Cerebellar nuclear complex (tissue), 1 donor: ENCODE results near the gene MRPL38.
A peak's percentile ranks its signal among the peaks of the same experiment; 100 is the strongest.
"Not testable (repeated sequence)": the region's sequence is repeated elsewhere in the genome, so short reads cannot be mapped to it uniquely, and the experiment has no call there.

Source experiments
- DNase-seq, 2 experiments: peaks; one replicate each; lab custom pipeline; 2025; lab: John Stamatoyannopoulos, UW

The MRPL38 gene

GRCh38 chr17:75896415-75897159, 8.1 kb downstream of the MRPL38 start, which contains the start of gene TRIM65:
TSS of gene TRIM65 (minus strand) at chr17:75896951. CDS start at chr17:75896937, 14 bp downstream.
- peak in 1 of 2 experiments; percentile 19 for DNase-seq

- no peak for DNase-seq
Measured at GRCh38 chr17:75895370-75896155, 9.1 kb downstream of the MRPL38 start.

- DNase-seq = no peak
Measured at GRCh38 chr17:75894049-75894733, 10.5 kb downstream of the MRPL38 start.

GRCh38 chr17:75893305-75894048, 11.2 kb downstream of the MRPL38 start:
- no peak for DNase-seq

- DNase-seq = no peak
Measured at GRCh38 chr17:75892556-75893224, 12.0 kb downstream of the MRPL38 start.

- no peak for DNase-seq
Measured at GRCh38 chr17:75891605-75892555, 12.8 kb downstream of the MRPL38 start.

- no peak for DNase-seq
Measured at GRCh38 chr17:75891022-75891604, 13.6 kb downstream of the MRPL38 start.

- DNase-seq = no peak
Measured at GRCh38 chr17:75889454-75889853, 15.2 kb downstream of the MRPL38 start.

GRCh38 chr17:75888484-75888883, 16.2 kb downstream of the MRPL38 start:
- DNase-seq = no peak

GRCh38 chr17:75885860-75886259, 18.8 kb downstream of the MRPL38 start:
- not testable (repeated sequence) for DNase-seq

- DNase-seq = no peak
Measured at GRCh38 chr17:75885431-75885830, 19.3 kb downstream of the MRPL38 start.

- DNase-seq = no peak
Measured at GRCh38 chr17:75881678-75882454, 22.8 kb downstream of the MRPL38 start.

GRCh38 chr17:75880266-75880665, 24.4 kb downstream of the MRPL38 start:
- DNase-seq = no peak

- DNase-seq = no peak
Measured at GRCh38 chr17:75878174-75878998, 26.3 kb downstream of the MRPL38 start, which contains the start of gene TRIM47. TSS of gene TRIM47 (minus strand) at chr17:75878581. CDS start at chr17:75878548, 33 bp downstream.

- peak in 1 of 2 experiments; percentile 30 for DNase-seq
Measured at GRCh38 chr17:75877752-75878173, 26.9 kb downstream of the MRPL38 start.

GRCh38 chr17:75876938-75877751, 27.5 kb downstream of the MRPL38 start:
- DNase-seq = no peak
